ENCODE data around the gene SMIM7.
"Not testable (repeated sequence)": the region's sequence is repeated elsewhere in the genome, so short reads cannot be mapped to it uniquely, and the experiment has no call there.

DNA sequence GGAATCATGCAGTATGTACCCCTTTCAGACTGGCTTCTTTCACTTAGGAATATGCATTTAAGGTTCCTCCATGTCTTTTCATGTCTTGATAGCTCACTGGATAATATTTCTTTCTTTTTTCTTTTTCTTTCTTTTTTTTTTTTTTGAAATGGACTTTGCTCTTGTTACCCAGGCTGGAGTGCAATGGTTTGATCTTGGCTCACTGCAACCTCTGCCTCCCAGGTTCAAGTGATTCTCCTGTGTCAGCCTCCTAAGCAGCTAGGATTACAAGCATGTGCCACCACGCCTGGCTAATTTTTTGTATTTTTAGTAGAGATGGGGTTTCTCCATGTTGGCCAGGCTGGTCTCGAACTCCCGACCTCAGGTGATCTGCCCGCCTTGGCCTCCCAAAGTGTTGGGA, 8.8 kb upstream of the SMIM7 start:
- TF ChIP-seq POLR2A (IDR thresholded peaks at IDR 0.05): not testable (repeated sequence)
- TF ChIP-seq, protein P1, sequence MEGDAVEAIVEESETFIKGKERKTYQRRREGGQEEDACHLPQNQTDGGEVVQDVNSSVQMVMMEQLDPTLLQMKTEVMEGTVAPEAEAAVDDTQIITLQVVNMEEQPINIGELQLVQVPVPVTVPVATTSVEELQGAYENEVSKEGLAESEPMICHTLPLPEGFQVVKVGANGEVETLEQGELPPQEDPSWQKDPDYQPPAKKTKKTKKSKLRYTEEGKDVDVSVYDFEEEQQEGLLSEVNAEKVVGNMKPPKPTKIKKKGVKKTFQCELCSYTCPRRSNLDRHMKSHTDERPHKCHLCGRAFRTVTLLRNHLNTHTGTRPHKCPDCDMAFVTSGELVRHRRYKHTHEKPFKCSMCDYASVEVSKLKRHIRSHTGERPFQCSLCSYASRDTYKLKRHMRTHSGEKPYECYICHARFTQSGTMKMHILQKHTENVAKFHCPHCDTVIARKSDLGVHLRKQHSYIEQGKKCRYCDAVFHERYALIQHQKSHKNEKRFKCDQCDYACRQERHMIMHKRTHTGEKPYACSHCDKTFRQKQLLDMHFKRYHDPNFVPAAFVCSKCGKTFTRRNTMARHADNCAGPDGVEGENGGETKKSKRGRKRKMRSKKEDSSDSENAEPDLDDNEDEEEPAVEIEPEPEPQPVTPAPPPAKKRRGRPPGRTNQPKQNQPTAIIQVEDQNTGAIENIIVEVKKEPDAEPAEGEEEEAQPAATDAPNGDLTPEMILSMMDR (IDR thresholded peaks at IDR 0.05): not testable (repeated sequence)

All from body of pancreas (tissue), 4 donors.